ENCODE data around the gene CELF2.

GRCh38 chr10:11261687-11262493 lies 244.2 kb downstream of the CELF2 start:
- TF ChIP-seq EZH2 (IDR thresholded peaks at IDR 0.05; ENCODE audit: borderline replicate concordance, low read depth, low read length, severe bottlenecking) (no peak), CTCF (IDR thresholded peaks at IDR 0.05; ENCODE audit: borderline replicate concordance, extremely low read depth, low read length, poor library complexity, severe bottlenecking) (no peak)

All from DND-41 (cell line).